Anterior cingulate cortex (tissue), 58 donors: Measurements from ENCODE around the gene TDRD10.

Experiments used
- DNase-seq, 58 donors: peaks; one replicate each; lab custom pipeline; 2025; lab: John Stamatoyannopoulos, UW

The TDRD10 gene

GRCh38 chr1:154502066-154502743 lies at the start of gene TDRD10, which contains the start of gene SHE:
TSS of gene TDRD10 (plus strand) at chr1:154502219. CDS start at chr1:154506904, 4,685 bp downstream.
TSS of gene SHE (minus strand) at chr1:154502412. CDS start at chr1:154502026, 386 bp downstream.
- no peak for DNase-seq

DNA sequence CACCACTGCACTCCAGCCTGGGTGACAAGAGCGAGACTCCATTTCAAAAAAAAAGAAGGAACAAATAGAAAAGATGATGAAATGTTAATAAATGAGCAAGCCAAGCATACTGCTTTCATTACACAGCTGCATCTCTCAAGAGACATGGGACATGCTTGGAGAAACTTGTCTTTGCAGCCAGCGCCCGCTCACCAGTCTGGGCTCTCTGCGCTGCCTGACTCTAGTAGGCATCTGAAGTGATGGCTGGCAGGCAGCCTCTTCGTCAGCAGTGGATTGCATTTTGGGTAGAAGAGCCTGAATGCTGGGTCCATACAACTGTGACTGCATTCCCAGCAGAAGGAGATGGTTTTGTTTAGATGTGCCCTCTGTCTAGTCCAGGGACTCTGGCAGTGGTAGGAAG lies 48.9 kb upstream of the TDRD10 start:
- DNase-seq, result peak in 3 of 58 donors; percentile 19 to 24 (median 22)

DNA sequence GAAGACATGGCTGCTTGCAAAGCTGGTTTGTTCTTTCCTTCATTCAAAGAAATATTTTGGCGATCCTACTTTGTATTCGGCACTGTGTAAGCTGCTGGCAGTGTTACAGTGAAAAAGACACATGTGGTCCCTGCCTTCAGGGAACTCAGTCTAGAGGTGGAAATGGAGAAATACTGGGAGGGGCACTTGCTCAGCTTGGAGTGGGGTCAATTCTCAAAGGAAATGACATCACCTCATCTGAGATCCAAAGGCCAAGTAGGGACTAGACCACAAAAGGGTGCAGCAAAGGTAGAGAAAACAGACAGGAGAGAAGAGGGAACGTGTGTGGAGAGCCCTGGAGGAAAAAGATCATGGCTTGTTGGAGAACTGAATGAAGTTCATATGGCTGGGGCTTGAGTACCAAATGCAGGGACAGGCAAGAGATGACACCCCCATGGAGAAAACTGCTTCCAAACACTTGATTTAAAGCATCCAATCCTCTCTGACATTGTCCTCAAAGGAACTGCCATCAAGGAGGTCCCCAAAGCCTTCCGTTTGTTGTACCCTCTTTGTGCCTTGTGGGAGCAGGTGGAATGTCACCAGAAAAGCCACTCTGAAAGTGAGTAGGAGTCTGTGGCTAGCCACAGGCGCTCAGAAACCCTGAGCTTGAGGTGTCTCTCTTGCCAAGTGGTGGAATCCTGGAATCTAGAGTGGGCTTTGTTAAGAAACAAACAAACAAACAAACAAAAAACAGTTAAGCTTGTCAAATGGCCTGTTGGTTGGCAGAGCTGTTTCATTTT lies 48.3 kb upstream of the TDRD10 start:
- no peak for DNase-seq

DNA sequence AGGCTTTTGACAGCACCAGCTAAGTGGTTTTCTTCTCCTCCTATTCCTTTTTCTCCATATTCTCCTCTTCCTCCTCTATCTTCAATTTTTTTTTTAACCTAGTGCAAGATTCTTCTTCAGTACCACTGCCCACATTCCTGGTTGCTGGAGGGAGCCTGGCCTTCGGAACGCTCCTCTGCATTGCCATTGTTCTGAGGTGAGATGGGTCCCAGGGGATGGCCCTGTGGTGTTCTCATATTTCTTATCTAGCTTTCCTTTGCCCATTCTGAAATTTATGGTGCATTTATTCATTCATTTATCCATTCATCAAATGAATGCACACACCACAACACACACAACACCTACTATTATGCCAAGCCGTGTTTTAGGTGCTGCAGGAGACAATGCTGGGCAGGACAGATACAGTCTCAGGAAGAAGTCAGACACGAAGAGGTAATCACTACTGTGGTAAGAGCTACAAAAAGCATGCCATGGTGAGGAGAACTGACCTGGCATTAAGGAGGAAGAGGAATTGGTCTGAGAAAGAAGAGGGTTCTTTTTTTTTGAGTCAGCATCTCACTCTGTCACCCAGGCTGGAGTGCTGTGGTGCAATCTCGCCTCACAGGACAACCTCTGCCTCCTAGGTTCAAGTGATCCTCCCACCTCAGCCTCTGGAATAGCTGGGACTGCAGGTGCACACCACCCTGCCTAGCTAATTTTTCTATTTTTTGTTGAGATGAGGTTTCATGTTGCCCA lies 47.5 kb upstream of the TDRD10 start:
- DNase-seq, result no peak

DNA sequence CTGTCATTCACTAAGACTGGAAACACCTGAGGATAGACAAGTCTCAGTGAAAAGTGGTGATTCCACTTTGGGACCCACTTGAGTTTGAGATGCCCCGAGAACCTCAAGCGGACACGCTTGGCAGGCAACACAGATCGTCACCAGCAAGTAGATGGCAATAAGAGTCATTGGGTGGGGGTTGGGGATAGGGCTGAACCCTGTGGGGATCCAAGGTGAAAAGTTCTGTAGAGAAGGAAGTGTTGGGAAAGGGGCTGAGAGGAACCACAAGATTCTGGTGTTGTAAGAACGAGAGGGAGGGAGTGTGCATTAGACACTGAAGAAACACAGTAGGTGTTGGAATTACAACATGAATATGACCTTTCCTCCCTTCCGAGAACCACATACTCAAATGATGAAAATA lies 45.4 kb upstream of the TDRD10 start:
- no peak for DNase-seq

DNA sequence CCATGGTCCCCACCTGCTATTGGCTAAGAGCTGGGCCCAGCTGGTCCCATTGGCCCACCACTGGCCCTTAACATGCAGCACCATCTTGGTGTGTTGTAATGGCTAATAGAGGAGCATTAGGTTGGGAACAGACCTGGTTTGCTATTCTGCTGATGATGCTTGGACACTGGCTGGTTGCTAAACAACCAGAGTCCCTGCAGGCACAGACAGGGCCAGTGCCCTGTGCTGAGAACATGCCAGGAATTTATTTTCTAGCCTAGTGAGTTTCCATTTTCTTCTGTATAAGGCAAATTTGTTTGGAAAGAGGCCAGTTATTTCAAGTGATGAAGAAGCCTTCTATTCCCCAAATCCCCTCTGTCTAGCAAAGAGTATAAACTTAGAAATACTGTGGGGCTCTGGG lies 42.9 kb upstream of the TDRD10 start:
- DNase-seq, result peak in 13 of 58 donors; percentile 12 to 50 (median 24)

DNA sequence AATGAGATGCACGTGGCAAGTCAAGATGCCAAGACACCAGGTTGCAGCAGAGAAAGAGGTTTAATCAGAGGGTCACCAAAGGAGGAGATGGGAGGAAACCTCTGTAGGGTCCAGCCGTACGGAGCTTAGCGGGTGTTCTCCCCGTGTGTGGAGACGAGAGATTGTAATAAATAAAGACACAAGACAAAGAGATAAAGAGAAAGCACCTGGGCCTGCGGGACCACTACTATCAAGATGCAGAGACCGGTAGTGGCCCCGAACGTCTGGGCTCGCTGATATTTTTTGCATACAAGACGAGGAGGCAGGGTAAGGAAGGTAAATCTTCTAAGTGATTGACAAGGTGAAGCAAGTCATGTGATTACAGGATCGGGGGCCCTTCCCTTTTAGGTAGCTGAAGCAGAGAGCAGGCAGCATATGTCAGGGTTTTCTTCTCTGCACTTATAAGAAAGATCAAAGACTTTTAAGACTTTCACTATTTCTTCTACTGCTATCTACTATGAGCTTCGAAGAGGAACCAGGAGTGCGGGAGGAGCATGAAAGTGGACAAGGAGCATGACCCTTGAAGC lies 41.2 kb upstream of the TDRD10 start:
- no peak for DNase-seq

- DNase-seq, result peak in 2 of 58 donors; percentile 16
Measured at GRCh38 chr1:154463512-154463990, 38.5 kb upstream of the TDRD10 start.

DNA sequence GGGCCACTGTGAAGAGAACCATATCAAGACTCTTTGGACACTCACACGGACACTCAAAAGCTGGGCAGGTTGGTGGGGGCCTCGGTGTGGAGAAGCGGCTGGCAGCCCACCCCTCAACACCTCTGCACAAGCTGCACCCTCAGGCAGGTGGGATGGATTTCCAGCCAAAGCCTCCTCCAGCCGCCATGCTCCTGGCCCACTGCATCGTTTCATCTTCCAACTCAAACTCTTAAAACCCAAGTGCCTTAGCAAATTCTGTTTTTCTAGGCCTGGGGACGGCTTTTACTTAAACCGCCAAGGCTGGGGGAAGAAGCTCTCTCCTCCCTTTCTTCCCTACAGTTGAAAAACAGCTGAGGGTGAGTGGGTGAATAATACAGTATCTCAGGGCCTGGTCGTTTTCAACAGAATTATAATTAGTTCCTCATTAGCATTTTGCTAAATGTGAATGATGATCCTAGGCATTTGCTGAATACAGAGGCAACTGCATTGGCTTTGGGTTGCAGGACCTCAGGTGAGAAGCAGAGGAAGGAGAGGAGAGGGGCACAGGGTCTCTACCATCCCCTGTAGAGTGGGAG lies 36.3 kb upstream of the TDRD10 start:
- peak in 2 of 58 donors; percentile 21 to 27 for DNase-seq

DNA sequence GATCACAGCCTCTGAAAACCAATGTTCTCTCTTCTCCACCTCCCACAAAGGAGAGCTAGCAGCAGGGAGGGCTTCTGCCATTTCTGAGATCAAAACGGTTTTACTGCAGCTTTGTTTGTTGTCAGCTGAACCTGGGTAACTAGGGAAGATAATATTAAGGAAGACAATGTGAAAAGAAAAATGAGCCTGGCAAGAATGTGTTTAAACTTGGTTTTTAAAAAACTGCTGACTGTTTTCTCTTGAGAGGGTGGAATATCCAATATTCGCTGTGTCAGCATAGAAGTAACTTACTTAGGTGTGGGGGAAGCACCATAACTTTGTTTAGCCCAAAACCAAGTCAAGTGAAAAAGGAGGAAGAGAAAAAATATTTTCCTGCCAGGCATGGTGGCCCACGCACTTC lies 35.8 kb upstream of the TDRD10 start:
- no peak for DNase-seq

DNA sequence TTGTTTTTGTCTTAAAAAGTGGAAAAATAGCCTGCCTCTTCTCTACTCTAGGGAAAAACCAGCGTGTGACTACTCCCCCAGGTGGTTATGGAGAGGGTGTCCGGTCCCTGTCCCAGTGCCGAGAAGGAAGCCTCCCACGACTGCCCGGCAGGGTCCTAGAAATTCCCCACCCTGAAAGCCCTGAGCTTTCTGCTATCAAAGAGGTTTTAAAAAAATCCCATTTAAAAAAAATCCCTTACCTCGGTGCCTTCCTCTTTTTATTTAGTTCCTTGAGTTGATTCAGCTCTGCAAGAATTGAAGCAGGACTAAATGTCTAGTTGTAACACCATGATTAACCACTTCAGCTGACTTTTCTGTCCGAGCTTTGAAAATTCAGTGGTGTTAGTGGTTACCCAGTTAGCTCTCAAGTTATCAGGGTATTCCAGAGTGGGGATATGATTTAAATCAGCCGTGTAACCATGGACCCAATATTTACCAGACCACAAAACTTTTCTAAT lies 35.0 kb upstream of the TDRD10 start:
- peak in 2 of 58 donors; percentile 6 to 9 for DNase-seq

- DNase-seq, result no peak
Measured at GRCh38 chr1:154467434-154468102, 34.5 kb upstream of the TDRD10 start.

DNA sequence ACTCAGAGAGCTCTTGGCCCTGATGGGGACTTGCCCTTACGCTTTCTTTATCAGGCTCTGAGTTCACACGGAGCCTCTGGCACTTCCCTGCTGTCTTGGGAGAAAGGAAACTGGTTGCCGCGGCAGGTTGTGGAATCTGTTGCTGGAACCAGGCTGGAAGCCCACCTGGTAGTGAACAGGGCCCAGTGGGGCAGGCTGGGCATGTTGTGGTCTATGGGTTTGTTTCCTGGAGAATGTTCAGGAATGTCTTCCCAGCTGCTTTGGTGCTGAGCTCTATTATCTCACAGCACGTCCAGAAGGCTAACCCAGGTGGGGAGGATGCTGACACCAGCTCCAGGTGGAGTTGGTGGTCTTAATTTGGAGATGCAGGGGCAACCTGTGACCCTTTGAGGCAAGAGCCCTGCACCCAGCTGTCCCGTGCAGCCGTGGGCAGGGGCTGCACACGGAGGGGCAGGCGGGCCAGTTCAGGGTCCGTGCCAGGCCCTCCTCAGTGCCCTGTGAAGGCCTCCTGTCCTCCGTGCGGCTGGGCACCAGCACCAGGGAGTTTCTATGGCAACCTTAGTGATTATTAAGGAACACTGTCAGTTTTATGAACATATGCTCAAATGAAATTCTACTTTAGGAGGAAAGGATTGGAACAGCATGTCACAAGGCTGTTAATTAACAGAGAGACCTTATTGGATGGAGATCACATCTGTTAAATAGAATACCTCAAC lies 33.3 kb upstream of the TDRD10 start:
- peak in 2 of 58 donors; percentile 6 to 10 for DNase-seq

GRCh38 chr1:154469844-154470560 lies 32.0 kb upstream of the TDRD10 start:
- peak in 7 of 58 donors; percentile 9 to 45 (median 24) for DNase-seq

- no peak for DNase-seq
Measured at GRCh38 chr1:154471304-154471703, 30.7 kb upstream of the TDRD10 start.

GRCh38 chr1:154474802-154475201 lies 27.2 kb upstream of the TDRD10 start:
- peak in 55 of 58 donors; percentile 16 to 92 (median 72) for DNase-seq

DNA sequence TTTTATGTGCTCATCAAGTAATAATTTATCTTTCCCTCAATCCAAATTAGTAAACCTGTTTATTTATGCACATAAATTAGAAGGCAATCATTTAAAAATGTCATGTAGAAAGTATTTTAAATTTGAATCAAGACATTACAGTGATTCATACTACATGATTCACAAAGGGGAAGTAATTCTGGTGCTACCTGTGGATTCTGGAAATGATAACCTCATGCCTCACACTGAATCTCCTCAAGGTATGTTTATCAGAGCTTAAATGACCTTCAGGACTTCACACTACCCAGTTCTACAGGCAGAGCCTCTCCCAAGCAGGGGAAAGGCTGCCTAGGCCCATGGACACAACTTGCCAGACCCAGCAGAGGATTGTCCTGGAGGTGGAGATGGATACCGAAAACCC lies 25.2 kb upstream of the TDRD10 start:
- DNase-seq, result no peak

GRCh38 chr1:154478013-154478412 lies 24.0 kb upstream of the TDRD10 start:
- no peak for DNase-seq
